Measurements from ENCODE around the gene SRSF3.

Gene SRSF3

DNA sequence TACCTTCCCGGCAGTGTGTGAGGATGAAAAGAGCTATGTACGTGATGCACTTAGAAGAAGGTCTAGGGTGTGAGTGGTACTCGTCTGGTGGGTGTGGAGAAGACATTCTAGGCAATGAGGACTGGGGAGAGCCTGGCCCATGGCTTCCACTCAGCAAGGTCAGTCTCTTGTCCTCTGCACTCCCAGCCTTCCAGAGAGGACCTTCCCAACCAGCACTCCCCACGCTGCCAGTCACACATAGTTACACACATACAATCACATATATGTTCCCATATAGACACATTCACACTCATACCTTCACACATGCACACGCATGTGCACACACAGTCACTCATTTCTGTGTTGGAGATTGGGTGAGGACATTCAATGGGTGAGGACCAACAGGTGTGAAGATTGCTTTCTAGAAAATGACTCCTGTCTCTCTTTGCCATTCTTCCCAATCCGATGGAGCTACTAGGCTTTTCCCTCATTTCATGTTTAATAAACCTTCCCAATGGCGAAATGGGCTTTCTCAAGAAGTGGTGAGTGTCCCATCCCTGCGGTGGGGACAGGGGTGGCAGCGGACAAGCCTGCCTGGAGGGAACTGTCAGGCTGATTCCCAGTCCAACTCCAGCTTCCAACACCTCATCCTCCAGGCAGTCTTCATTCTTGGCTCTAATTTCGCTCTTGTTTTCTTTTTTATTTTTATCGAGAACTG lies 30.4 kb downstream of the SRSF3 start:
- no peak for DNase-seq

- peak; percentile 91 to 94 for DNase-seq
Observed at GRCh38 chr6:36625158-36625919, 31.2 kb downstream of the SRSF3 start.

- DNase-seq = no peak
Observed at GRCh38 chr6:36626636-36627035, 32.5 kb downstream of the SRSF3 start.

- DNase-seq = no peak
Observed at GRCh38 chr6:36627141-36627540, 33.0 kb downstream of the SRSF3 start.

DNA sequence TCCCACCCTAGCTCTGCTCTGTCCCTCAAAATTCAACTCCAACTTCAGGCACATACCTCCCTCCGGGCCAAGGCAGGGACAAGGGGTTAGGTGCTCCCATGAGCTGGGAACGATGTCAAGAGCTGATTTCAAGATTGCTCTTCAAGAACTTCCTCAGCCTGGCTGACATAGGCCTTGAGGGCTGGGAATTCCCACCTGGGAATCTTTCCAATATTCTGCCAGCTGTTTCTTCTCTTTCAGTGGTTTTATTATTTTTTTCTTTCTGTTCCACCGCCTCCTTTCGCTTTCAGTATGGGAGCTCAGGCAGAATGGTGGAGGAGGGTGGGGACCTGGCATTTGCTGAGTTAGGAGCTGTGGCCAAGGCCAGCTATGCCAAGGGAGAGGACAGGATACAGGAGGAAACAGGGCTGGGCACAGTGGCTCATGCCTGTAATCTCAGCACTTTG lies 33.7 kb downstream of the SRSF3 start:
- peak; percentile 70 to 90 for DNase-seq

DNA sequence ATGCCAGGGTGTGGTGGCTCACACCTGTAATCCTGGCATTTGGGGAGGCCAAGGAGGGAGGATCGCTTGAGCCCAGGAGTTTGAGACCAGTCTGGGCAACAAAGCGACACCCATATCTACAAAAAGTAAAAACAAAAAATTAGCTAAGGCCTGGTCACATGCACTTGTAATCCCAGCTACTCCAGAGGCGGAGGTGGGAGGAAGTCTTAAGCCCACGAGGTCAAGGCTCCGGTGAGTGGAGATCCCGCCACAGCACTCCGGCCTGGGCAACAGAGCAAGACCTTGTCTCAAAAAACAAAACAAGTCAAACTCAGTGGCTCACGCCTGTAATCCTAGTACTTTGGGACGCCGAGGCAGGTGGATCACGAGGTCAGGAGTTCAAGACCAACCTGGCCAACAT lies 35.6 kb downstream of the SRSF3 start:
- DNase-seq = no peak

GRCh38 chr6:36631326-36632011 lies 37.3 kb downstream of the SRSF3 start:
- no peak for DNase-seq

GRCh38 chr6:36633370-36633769 lies 39.2 kb downstream of the SRSF3 start:
- no peak for DNase-seq

DNA sequence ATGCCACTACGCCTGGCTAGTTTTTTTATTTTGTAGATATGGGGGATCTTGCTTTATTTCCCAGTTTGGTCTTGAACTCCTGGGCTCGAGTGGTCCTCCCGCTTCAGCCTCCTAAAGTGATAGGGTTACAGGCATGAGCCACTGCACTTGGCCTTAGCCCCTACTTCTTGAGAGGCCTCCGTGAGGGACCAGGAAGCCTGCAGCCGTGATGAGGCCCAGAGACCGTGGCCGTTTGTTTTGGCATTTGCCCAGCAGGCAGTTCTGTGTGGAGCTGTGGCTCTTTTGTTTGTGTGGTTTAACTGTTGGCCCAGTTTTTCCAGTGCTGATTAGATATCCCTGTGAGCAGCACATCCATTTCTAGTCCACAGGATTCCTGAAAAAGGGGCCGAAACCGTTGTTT lies 39.8 kb downstream of the SRSF3 start:
- DNase-seq = peak in 1 of 2 experiments; percentile 58

DNA sequence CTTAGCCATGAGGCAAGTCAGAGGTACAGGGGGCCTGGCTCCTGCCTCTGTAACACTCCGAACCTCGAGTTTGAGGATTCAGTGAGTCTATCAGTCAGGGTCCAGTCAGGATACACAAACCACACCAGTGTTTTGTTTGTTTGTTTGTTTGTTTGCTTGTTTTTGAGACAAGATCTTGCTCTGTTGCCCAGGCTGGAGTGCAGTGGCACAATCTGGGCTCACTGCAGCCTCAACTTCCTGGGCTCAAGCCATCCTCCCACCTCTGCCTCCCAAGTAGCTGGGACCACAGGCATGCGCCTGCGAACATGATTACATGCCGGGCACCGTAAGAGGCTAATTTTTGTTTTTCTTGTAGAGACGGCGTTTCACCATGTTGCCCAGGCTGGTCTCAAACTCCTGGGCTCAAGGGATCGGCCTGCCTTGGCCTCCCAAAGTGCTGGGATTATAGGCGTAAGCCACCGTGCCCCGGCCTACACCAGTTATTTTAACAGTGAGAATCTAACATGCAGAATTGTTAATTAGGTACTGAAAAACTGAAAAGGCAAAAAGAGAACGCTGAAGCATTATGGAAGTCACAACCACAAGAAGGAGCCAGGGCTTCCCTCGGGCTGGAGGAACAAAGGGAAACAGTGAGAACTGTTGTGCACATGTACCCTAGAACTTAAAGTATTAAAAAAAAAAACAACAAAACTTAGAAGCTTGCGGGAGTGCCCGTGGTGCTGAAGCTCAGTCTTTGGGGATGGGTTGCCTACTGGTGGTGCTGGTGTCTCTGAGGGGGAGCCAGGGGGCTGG lies 40.4 kb downstream of the SRSF3 start:
- no peak for DNase-seq

GRCh38 chr6:36636283-36636682 lies 42.1 kb downstream of the SRSF3 start:
- DNase-seq = no peak

- no peak for DNase-seq
Observed at GRCh38 chr6:36636687-36637418, 42.7 kb downstream of the SRSF3 start.

DNA sequence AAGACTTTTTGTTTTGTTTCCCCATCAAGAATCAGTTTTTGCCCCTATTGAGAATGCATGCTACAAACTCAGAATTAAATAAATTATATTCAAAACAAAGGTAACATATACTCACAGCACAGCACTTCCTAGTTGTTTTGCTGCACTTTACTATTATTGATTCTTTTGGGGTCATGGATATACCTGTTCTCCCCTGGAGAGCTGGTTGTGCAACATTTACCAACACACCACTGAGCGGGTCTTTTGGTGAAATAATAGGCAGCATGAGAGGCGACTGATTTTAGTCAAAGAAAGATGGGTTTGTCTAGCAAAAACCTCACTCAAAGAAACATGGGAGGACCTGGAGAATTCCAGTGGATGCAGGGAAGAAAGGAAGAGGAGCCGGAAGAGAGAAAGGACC lies 44.4 kb downstream of the SRSF3 start:
- DNase-seq = no peak

DNA sequence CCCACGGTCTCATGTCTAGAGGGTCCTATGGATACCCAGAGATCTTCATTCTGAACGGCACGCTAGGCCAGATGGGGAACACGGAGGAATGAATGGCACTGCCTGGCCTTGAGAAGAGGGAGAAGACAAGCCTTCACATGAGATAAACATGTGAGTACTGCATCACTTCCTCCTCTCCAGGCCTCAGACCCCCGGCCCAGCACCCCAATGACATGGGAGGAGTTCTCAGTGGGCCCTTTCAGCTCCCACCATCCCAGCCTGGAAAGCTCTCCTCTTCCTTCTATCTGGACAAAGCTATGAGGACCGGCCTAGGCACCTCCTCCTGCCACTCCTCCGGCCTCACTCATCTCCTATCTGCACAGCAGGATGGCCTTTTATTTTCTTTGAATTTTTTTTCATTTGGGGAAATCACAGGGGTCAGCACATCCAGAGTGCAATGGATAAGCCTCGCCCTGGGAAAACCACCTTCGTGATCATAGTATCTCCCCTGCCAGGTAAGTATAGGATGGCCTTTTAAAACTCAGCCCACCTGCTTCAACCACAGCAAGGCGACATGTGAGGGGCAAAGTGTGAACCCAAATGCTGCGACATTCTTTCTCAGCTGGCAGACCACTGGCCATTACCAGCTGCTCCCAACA lies 45.1 kb downstream of the SRSF3 start:
- DNase-seq = no peak

- no peak for DNase-seq
Observed at GRCh38 chr6:36641543-36641942, 47.4 kb downstream of the SRSF3 start.

DNA sequence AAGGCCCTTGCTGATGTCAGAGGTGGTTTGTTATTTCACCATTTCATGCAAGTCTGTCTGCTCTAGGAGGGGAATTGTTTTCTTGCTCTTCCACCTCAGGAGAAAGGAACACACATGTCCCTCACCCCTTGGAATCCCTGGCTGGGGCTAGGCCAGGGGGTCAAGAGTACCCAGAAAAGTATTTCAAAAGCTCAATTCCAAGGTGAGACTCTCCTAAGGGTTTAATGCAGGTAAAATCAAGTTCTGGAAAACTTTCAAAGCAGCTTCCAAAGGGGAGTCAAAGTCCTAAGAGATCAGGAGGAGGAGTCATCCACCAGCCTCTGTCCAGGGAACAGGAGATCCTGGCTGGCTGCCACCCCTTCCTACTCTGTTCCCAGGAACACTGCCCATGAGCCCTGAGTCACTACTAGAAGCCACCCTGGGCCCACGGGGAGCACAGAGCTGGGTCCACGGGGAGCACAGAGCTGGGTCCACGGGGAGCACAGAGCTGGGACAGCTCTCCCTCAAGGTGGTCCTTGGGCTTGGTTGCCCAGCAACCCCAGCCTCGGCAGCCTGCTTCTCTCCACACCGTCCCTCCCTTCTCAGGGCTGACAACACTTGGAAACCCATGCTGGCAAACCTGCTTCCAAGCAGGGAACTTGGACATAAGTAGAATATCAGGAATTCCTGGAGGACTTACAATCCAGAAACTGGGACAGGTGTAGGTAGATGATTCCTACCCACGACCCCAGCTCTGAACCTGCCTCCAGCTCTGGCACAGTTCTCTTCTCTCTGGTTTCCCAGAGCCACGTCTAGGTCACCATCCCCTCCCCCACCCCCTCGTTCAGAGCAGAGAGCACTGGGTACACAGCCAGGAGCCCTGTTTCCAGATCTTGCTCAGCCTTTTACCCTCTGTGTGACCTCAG lies 49.0 kb downstream of the SRSF3 start:
- DNase-seq = peak in 1 of 2 experiments; percentile 71

GRCh38 chr6:36643977-36644376 lies 49.8 kb downstream of the SRSF3 start:
- no peak for DNase-seq

- no peak for DNase-seq
Observed at GRCh38 chr6:36649086-36649485, 54.9 kb downstream of the SRSF3 start.

DNA sequence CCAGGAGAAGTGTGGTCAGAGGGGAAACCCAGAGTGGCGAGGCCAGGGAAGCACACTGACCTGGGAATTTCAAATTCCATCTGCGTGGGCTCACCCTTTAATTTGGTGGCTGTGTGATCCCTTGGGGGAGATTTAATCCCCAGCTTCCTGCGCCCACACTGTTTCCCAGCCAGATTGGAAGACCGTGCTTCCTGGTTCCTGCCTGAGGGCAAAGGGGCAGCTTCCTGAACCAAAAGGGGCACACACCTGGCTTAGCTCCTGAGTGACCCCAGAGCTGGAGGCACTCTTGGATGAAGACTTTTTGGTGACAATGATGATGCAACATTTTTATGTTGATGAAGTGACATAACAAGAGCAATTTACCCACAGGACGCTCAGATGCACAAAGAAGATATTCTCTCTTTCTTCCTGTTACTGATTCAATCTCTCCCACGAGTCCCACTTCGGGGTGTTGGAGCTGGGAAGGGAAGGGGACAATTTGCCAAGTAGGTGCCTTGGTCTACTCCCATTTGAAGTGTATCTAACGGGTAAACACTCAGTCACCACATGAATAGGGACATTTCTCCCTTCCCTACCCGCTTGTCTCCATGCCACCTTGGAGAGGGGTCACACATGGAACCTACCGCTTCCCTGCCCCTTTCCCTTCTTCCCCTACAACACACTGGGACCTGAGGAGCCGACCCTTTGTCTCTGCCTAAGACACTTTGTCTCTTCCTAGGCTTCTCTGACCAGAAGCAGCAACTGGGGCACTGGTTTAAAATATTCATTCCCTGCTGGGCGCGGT lies 55.7 kb downstream of the SRSF3 start:
- DNase-seq = no peak
